Measurements from ENCODE around the gene YTHDC1. TPM values are rescaled to one million over a fixed set of nuclear protein-coding genes. Genes with fewer than 3 reads are reported as not detected.

The YTHDC1 gene
- total and polyA plus RNA-seq, 5 donors, result 36.4 to 64.1 (median 56.7) TPM

DNA sequence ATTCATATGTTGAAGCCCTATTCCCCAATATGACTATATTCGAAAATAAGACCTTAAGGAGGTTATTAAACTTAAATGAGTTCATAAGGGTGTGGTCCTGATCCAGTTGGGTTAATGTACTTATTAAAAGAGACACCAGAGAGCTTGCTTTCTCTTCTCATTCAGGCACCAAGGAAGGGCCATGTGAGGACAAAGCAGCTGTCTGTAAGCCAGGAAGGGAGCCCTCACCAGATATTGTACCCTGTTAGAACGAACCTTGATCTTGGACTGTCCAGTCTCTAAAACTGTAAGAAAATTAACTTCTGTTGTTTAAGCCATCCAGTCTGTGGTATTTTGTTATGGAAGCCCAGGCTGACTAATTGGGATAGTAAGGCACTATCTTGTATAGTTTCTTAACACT, 9.1 kb upstream of the YTHDC1 start:
- intact Hi-C loops (cut with DNase I), result no loop called here
- Histone ChIP-seq H3K9me3 (ENCODE audit: control insufficient read depth, low read length) (no peaks in the 10 kb centered on the region), H3K27ac (ENCODE audit: low read length) (no peak overlapping the region), H3K27me3 (ENCODE audit: control insufficient read depth, insufficient read depth) (no peaks in the 10 kb centered on the region), H3K4me1 (ENCODE audit: control insufficient read depth, insufficient read depth, low read length) (no peaks in the 10 kb centered on the region), H3K4me3 (ENCODE audit: low read length) (no peak overlapping the region)
- ATAC-seq, result no peak
- WGBS, result 78% methylated on average over 2 of the region's 2 CpGs
- no peak for DNase-seq

- H3K4me1 ChIP-seq (ENCODE audit: control insufficient read depth, insufficient read depth, low read length), result no peaks in the 10 kb centered on the region
- DNase-seq, result no peak
- intact Hi-C loops (cut with DNase I), result no loop called here
- 84% methylated on average over 2 of the region's 2 CpGs for WGBS
- H3K27ac ChIP-seq (ENCODE audit: low read length), result no peak overlapping the region
- H3K27me3 ChIP-seq (ENCODE audit: control insufficient read depth, insufficient read depth), result no peaks in the 10 kb centered on the region
- H3K9me3 ChIP-seq (ENCODE audit: control insufficient read depth, low read length), result no peaks in the 10 kb centered on the region
- no peak overlapping the region for H3K4me3 ChIP-seq (ENCODE audit: low read length)
- no peak for ATAC-seq
Observed at GRCh38 chr4:68352791-68353190, 2.9 kb upstream of the YTHDC1 start.

DNA sequence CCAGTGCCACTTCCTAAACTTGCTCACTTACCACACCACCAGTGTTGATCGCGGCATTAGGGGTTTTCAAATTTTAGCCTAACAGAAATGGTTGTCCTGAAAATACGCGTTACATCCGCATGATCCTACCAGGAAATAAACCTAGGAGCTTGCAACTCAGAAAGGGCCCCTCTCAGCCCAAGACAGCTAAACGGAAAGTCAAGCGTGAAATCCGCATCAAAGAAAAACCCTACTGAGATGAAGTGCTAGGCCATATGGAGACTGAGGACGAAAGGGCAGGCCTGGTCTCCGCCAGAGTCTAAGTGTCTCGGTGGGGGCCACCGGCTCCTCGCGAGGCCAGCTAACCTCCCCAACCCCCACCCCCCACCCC, 626 bp downstream of the YTHDC1 start:
- Histone ChIP-seq H3K4me3 (ENCODE audit: low read length) (peak overlapping the region; percentile 73), H3K27me3 (ENCODE audit: control insufficient read depth, insufficient read depth) (no peaks in the 10 kb centered on the region), H3K4me1 (ENCODE audit: control insufficient read depth, insufficient read depth, low read length) (peaks cover 7% of the 10 kb centered on the region), H3K27ac (ENCODE audit: low read length) (peak overlapping the region; percentile 89), H3K9me3 (ENCODE audit: control insufficient read depth, low read length) (no peaks in the 10 kb centered on the region)
- 0% methylated on average over 14 of the region's 14 CpGs for WGBS
- intact Hi-C loops (cut with DNase I), result no loop called here
- no peak for DNase-seq
- ATAC-seq, result peak in 1 of 2 donors; percentile 3

- ATAC-seq (no peak), DNase-seq (no peak)
- Histone ChIP-seq H3K9me3 (ENCODE audit: control insufficient read depth, low read length) (no peaks in the 10 kb centered on the region), H3K27ac (ENCODE audit: low read length) (no peak overlapping the region), H3K4me3 (ENCODE audit: low read length) (peak overlapping the region; percentile 73), H3K27me3 (ENCODE audit: control insufficient read depth, insufficient read depth) (no peaks in the 10 kb centered on the region), H3K4me1 (ENCODE audit: control insufficient read depth, insufficient read depth, low read length) (peaks cover 7% of the 10 kb centered on the region)
- intact Hi-C loops (cut with DNase I), result no loop called here
- WGBS, result 2% methylated on average over 4 of the region's 4 CpGs
Observed at GRCh38 chr4:68348577-68348976, 1.3 kb downstream of the YTHDC1 start.

DNA sequence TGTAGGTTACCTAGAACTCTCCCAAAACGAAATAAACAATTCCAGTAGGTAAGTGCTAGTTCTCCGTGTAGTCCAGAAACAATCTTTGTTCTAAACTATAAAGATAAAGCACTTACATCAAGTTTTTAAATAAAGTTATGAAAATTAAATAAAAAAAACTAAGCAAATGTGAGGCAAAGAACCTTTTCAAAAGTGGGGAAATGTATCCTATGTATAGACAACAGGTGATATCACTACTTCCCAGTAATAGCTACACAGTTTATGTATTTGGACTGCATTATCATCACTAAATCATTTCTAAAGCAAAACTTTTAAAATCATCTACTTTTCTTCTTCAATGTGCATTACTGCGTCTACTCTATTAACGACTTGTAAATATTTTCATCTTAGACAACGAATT, 2.0 kb downstream of the YTHDC1 start:
- Histone ChIP-seq H3K9me3 (ENCODE audit: control insufficient read depth, low read length) (no peaks in the 10 kb centered on the region), H3K4me1 (ENCODE audit: control insufficient read depth, insufficient read depth, low read length) (peaks cover 7% of the 10 kb centered on the region), H3K27ac (ENCODE audit: low read length) (no peak overlapping the region), H3K4me3 (ENCODE audit: low read length) (peak overlapping the region; percentile 73), H3K27me3 (ENCODE audit: control insufficient read depth, insufficient read depth) (no peaks in the 10 kb centered on the region)
- WGBS, result 12% methylated on average over 5 of the region's 5 CpGs
- intact Hi-C loops (cut with DNase I), result no loop called here
- DNase-seq (no peak), ATAC-seq (no peak)

- ATAC-seq (no peak), DNase-seq (no peak)
- WGBS, result 94% methylated on average over 3 of the region's 3 CpGs
- no peak overlapping the region for H3K27ac ChIP-seq (ENCODE audit: low read length)
- H3K27me3 ChIP-seq (ENCODE audit: control insufficient read depth, insufficient read depth), result no peaks in the 10 kb centered on the region
- H3K4me1 ChIP-seq (ENCODE audit: control insufficient read depth, insufficient read depth, low read length), result peaks cover 10% of the 10 kb centered on the region
- no peak overlapping the region for H3K4me3 ChIP-seq (ENCODE audit: low read length)
- H3K9me3 ChIP-seq (ENCODE audit: control insufficient read depth, low read length), result no peaks in the 10 kb centered on the region
- intact Hi-C loops (cut with DNase I), result no loop called here
Observed at GRCh38 chr4:68346461-68346860, 3.4 kb downstream of the YTHDC1 start.

- Histone ChIP-seq H3K27me3 (ENCODE audit: control insufficient read depth, insufficient read depth) (no peaks in the 10 kb centered on the region), H3K27ac (ENCODE audit: low read length) (no peak overlapping the region), H3K9me3 (ENCODE audit: control insufficient read depth, low read length) (no peaks in the 10 kb centered on the region), H3K4me1 (ENCODE audit: control insufficient read depth, insufficient read depth, low read length) (peaks cover 10% of the 10 kb centered on the region), H3K4me3 (ENCODE audit: low read length) (no peak overlapping the region)
- no peak for ATAC-seq
- DNase-seq, result no peak
- intact Hi-C loops (cut with DNase I), result no loop called here
- 97% methylated on average over 5 of the region's 5 CpGs for WGBS
Observed at GRCh38 chr4:68344785-68345184, 5.1 kb downstream of the YTHDC1 start.

GRCh38 chr4:68344049-68344448, 5.8 kb downstream of the YTHDC1 start:
- H3K4me1 ChIP-seq (ENCODE audit: control insufficient read depth, insufficient read depth, low read length), result peaks cover 10% of the 10 kb centered on the region
- H3K27ac ChIP-seq (ENCODE audit: low read length), result no peak overlapping the region
- peak overlapping the region; percentile 3 for H3K4me3 ChIP-seq (ENCODE audit: low read length)
- ATAC-seq (no peak), DNase-seq (no peak)
- no peaks in the 10 kb centered on the region for H3K9me3 ChIP-seq (ENCODE audit: control insufficient read depth, low read length)
- 29% methylated on average over 2 of the region's 2 CpGs for WGBS
- no peaks in the 10 kb centered on the region for H3K27me3 ChIP-seq (ENCODE audit: control insufficient read depth, insufficient read depth)
- intact Hi-C loops (cut with DNase I), result no loop called here

DNA sequence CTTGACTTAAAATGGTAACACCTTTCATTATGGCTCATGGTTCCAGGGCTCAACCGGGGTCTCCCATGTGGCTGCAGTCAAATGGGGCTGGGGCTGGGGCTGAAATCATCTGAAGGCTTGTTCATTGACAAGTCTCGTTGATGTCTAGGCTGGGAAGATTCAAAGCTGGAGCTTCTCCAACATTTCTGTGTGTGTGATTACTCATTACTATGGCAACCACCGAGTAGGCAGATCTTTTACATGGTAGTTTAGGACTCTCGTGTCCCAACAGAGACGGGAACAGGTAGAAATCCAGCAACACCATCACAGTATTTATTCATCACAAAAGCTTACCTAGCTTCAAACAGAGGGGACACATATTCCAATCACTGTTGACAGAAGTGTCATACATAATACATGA, 7.8 kb downstream of the YTHDC1 start:
- no peaks in the 10 kb centered on the region for H3K9me3 ChIP-seq (ENCODE audit: control insufficient read depth, low read length)
- peak; percentile 29 to 62 for ATAC-seq
- WGBS, result 28% methylated on average over 5 of the region's 5 CpGs
- DNase-seq, result no peak
- H3K4me3 ChIP-seq (ENCODE audit: low read length), result no peak overlapping the region
- no peak overlapping the region for H3K27ac ChIP-seq (ENCODE audit: low read length)
- H3K4me1 ChIP-seq (ENCODE audit: control insufficient read depth, insufficient read depth, low read length), result peaks cover 11% of the 10 kb centered on the region
- intact Hi-C loops (cut with DNase I), result no loop called here
- no peaks in the 10 kb centered on the region for H3K27me3 ChIP-seq (ENCODE audit: control insufficient read depth, insufficient read depth)

DNA sequence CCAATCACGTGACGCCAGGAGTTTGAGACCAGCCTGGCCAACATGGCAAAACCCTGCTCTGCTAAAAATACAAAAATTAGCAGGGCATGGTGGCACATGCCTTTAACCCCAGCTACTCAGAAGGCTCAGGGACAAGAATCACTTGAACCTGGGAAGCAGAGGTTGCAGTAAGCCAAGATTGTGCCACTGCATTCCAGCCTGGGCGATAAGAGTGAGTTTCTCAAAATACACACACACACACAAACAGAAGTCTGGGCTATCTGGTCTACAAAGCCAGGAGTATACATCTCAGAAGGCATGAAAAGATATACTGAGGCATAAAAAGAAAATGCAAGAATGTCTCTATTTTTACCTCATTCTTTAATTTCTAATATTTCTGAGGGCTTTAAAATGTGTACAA, 11.3 kb downstream of the YTHDC1 start:
- ATAC-seq (peak; percentile 65 to 71), DNase-seq (peak in 2 of 3 donors; percentile 37 to 40)
- Histone ChIP-seq H3K27me3 (ENCODE audit: control insufficient read depth, insufficient read depth) (no peaks in the 10 kb centered on the region), H3K4me1 (ENCODE audit: control insufficient read depth, insufficient read depth, low read length) (peaks cover 5% of the 10 kb centered on the region), H3K4me3 (ENCODE audit: low read length) (no peak overlapping the region), H3K27ac (ENCODE audit: low read length) (peak overlapping the region; percentile 23), H3K9me3 (ENCODE audit: control insufficient read depth, low read length) (no peaks in the 10 kb centered on the region)
- intact Hi-C loops (cut with DNase I), result no loop called here
- WGBS, result 61% methylated on average over 3 of the region's 3 CpGs

DNA sequence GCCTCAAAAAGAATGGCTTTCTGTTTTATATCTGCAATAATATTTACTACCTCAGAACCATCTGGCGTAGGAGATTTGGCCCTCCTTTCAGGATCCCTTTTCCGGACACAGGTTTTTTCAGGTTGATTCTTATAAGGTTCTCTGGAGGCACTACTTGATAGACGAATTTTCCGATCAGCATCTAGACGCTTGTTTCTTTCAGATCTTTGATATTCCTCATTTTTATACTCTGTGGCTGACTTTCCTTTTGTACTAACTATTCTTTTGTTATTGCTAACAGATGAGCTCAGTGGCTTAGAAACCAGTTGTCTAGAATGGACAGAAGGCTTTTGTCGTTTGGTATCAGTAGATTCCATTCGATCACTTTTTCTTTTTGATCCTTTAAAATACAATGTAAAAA, 12.4 kb downstream of the YTHDC1 start:
- Histone ChIP-seq H3K27ac (ENCODE audit: low read length) (no peak overlapping the region), H3K4me1 (ENCODE audit: control insufficient read depth, insufficient read depth, low read length) (peaks cover 5% of the 10 kb centered on the region), H3K9me3 (ENCODE audit: control insufficient read depth, low read length) (no peaks in the 10 kb centered on the region), H3K4me3 (ENCODE audit: low read length) (no peak overlapping the region), H3K27me3 (ENCODE audit: control insufficient read depth, insufficient read depth) (no peaks in the 10 kb centered on the region)
- 92% methylated on average over 7 of the region's 7 CpGs for WGBS
- no peak for ATAC-seq
- intact Hi-C loops (cut with DNase I), result no loop called here
- no peak for DNase-seq

- H3K27ac ChIP-seq (ENCODE audit: low read length), result no peak overlapping the region
- no peaks in the 10 kb centered on the region for H3K27me3 ChIP-seq (ENCODE audit: control insufficient read depth, insufficient read depth)
- DNase-seq (no peak), ATAC-seq (no peak)
- intact Hi-C loops (cut with DNase I), result no loop called here
- H3K4me1 ChIP-seq (ENCODE audit: control insufficient read depth, insufficient read depth, low read length), result peaks cover 2% of the 10 kb centered on the region
- no peak overlapping the region for H3K4me3 ChIP-seq (ENCODE audit: low read length)
- 74% methylated on average over 1 of the region's 1 CpG for WGBS
- H3K9me3 ChIP-seq (ENCODE audit: control insufficient read depth, low read length), result no peaks in the 10 kb centered on the region
Observed at GRCh38 chr4:68337004-68337403, 12.9 kb downstream of the YTHDC1 start.
